PFSK-1 (cell line): ENCODE measurements around the gene SIGLEC9. TPM values are rescaled to one million over a fixed set of nuclear protein-coding genes. Genes with fewer than 3 reads are reported as not detected.

Experiments
- FOXP2 ChIP-seq: optimal IDR thresholded peaks from 2 replicates; pipeline ENCODE3; 2011; ENCODE audit warnings: borderline replicate concordance, control low read depth, inconsistent platforms; ENCODE audit not compliant: insufficient read depth; ENCODE audit errors: extremely low read length, extremely low read depth
- POLR2AphosphoS5 ChIP-seq: IDR thresholded peaks from 2 replicates; pipeline ENCODE4 v1.6.1; 2012; ENCODE audit warnings: low read depth, mild to moderate bottlenecking, control low read depth, low read length, moderate library complexity
- SIN3A ChIP-seq: IDR thresholded peaks from 2 replicates; pipeline ENCODE4 v1.6.1; 2012; ENCODE audit warnings: mild to moderate bottlenecking, low read length, moderate library complexity, borderline replicate concordance; ENCODE audit not compliant: insufficient read depth
- TAF1 ChIP-seq: IDR thresholded peaks from 2 replicates; pipeline ENCODE4 v1.6.1; 2012; ENCODE audit warnings: low read length, control low read depth, borderline replicate concordance; ENCODE audit not compliant: insufficient read depth
- polyA plus RNA-seq: library from polyadenylated mRNA; unstranded; fragments of >200 nt; gene quantifications from one replicate; pipeline ENCODE4 v1.2.1, GENCODE V29; 2012; ENCODE audit warnings: low read depth, missing spikeins; ENCODE audit not compliant: insufficient read length
- TF ChIP-seq, protein P1 (sequence below), 2 experiments: IDR thresholded peaks; 2 replicates each; pipeline versions ENCODE4 v1.6.1 to v1.8.0; 2011 to 2012; ENCODE audit warnings: low read depth in 2 of 2, low read length in 2 of 2, control low read depth in 1 of 2, inconsistent platforms in 1 of 2, mild to moderate bottlenecking in 1 of 2, moderate library complexity in 1 of 2; ENCODE audit not compliant: insufficient read depth in 1 of 2

The SIGLEC9 gene
- 0.46 TPM for polyA plus RNA-seq

DNA sequence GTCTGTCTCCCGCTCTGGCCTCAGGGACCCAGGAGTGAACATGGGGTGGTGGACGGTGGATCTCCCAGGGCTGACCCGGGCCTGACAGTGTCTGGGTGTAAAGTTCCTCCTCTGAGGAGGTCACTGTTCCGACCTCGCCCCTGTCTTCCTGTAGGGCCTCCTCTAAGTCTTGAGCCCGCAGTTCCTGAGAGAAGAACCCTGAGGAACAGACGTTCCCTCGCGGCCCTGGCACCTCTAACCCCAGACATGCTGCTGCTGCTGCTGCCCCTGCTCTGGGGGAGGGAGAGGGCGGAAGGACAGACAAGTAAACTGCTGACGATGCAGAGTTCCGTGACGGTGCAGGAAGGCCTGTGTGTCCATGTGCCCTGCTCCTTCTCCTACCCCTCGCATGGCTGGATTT, at the start of gene SIGLEC9:
Gene SIGLEC9, plus strand, starts transcription at position 178 of the 400 bp plus-strand sequence. Its CDS starts 69 bp downstream, at position 247.
- TF ChIP-seq FOXP2: no peak
- TF ChIP-seq SIN3A: no peak
- TF ChIP-seq, protein P1, sequence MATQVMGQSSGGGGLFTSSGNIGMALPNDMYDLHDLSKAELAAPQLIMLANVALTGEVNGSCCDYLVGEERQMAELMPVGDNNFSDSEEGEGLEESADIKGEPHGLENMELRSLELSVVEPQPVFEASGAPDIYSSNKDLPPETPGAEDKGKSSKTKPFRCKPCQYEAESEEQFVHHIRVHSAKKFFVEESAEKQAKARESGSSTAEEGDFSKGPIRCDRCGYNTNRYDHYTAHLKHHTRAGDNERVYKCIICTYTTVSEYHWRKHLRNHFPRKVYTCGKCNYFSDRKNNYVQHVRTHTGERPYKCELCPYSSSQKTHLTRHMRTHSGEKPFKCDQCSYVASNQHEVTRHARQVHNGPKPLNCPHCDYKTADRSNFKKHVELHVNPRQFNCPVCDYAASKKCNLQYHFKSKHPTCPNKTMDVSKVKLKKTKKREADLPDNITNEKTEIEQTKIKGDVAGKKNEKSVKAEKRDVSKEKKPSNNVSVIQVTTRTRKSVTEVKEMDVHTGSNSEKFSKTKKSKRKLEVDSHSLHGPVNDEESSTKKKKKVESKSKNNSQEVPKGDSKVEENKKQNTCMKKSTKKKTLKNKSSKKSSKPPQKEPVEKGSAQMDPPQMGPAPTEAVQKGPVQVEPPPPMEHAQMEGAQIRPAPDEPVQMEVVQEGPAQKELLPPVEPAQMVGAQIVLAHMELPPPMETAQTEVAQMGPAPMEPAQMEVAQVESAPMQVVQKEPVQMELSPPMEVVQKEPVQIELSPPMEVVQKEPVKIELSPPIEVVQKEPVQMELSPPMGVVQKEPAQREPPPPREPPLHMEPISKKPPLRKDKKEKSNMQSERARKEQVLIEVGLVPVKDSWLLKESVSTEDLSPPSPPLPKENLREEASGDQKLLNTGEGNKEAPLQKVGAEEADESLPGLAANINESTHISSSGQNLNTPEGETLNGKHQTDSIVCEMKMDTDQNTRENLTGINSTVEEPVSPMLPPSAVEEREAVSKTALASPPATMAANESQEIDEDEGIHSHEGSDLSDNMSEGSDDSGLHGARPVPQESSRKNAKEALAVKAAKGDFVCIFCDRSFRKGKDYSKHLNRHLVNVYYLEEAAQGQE (IDR thresholded peaks at IDR 0.05; ENCODE audit: insufficient read depth in 1 of 2, low read depth in 2 of 2, low read length in 2 of 2): no peak
- no peak for TF ChIP-seq TAF1
- TF ChIP-seq POLR2AphosphoS5: no peak

DNA sequence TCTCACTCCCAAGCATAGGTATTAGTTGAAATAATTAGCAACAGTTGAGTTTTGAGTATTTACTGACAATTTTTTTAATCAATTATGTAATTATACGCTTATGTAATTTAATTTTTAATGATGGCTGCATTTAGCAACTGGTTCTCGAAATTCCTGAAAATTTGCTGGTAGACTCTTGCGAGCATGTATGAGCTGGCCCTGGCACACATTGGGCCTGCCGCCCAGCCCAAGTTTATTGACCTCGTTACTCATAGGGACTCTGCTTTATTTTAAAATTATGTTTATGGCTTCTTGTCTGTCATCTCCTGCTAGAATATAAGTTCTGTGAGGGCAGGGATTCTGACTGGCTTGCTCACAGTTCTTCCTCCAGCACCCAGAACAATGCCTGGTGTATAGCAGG, 48.7 kb upstream of the SIGLEC9 start:
- TF ChIP-seq TAF1 (no peak), SIN3A (no peak), POLR2AphosphoS5 (no peak), FOXP2 (no peak)
- TF ChIP-seq, protein P1 (IDR thresholded peaks at IDR 0.05; ENCODE audit: insufficient read depth in 1 of 2, low read depth in 2 of 2, low read length in 2 of 2): no peak

DNA sequence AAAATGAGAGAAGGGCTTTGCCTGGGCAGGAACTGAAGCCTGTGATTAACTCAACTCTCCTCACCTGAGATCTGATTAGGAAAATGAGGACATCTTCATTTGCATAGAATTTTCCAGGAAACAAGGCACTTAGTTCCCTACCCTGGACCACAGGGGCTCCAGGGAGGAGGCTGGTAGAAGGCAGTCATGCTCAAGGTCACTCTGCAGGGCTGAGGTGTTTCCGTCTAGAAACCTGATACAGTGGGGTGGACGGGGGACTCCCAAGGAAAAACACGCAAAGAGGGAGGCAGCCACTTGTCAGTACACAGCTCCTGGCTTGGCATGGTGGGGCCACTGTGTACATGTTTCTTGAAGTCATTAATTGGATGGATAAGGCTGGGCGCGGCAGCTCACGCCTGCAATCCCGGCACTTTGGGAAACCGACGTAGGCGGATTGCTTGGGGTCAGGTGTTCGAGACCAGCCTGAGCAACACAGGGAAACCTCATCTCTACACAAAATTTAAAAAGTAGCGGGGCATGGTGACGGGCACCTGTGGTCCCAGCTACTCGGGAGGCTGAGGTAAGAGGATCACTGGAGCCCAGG, 48.0 kb upstream of the SIGLEC9 start:
- no peak for TF ChIP-seq TAF1
- no peak for TF ChIP-seq SIN3A
- TF ChIP-seq, protein P1 (IDR thresholded peaks at IDR 0.05; ENCODE audit: insufficient read depth in 1 of 2, low read depth in 2 of 2, low read length in 2 of 2): no peak
- no peak for TF ChIP-seq FOXP2
- no peak for TF ChIP-seq POLR2AphosphoS5

DNA sequence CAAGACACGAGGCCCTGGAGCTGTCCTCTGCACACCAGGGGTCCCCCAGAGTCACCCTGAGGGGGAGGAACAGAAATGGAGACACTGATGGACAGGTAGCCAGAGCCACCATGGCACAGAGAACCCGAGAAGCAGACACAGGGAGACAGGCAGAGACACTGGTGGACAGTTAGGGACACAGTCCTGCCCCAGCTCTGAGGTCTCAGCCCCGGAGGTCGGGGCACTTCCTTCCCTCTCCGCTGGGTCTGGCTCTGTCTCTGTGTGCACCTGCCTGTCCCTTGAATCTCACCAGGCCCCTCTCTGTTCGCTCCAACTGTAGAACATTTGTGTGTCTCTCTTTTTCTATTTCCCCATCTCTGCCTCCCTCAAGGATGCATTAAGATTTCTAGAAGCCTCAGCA, 46.6 kb upstream of the SIGLEC9 start:
- TF ChIP-seq TAF1: no peak
- TF ChIP-seq FOXP2: no peak
- no peak for TF ChIP-seq SIN3A
- no peak for TF ChIP-seq POLR2AphosphoS5
- TF ChIP-seq, protein P1 (IDR thresholded peaks at IDR 0.05; ENCODE audit: insufficient read depth in 1 of 2, low read depth in 2 of 2, low read length in 2 of 2): no peak

DNA sequence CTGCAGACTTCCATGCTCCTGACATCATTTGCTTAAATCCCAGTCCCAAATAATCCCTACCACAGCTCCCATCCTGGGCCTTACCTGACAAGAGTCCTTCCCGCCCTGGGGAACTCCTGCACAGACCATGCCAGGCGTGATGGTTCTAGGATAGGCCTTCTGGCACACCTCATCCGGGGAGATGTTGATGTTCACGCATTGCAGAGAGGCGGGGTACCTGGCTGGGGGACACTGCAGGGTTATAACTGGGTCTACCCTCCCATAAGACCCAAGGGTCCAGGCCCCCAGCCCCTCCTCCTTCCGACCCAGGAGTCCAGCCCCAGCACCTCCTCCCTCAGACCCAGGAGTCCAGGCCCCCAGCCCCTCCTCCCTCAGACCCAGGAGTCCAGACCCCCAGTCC, 46.0 kb upstream of the SIGLEC9 start:
- TF ChIP-seq TAF1 (no peak), POLR2AphosphoS5 (no peak), FOXP2 (no peak), SIN3A (no peak)
- TF ChIP-seq, protein P1 (IDR thresholded peaks at IDR 0.05; ENCODE audit: insufficient read depth in 1 of 2, low read depth in 2 of 2, low read length in 2 of 2): no peak
